T-helper 1 cell treated with Interleukin-12 subunit alpha and Interleukin-12 subunit beta and Interleukin-4 antibody, amounts not matched to agents 30 ng/mL and 1 ng/mL, for 36 hours (primary cell): ENCODE results near the gene SFRP2. TPM values are rescaled to one million over a fixed set of nuclear protein-coding genes. Genes with fewer than 3 reads are reported as not detected.

Source experiments
- intact Hi-C: fragments of 100-400 bp; cut with micrococcal nuclease; formaldehyde crosslinking; loops from one replicate; pipeline ENCODE4 v1.15.1; 2024
- total RNA-seq: library from RNA; stranded (reverse); gene quantifications from 2 replicates; pipeline ENCODE4 v1.2.3, GENCODE V29; 2022

The SFRP2 gene
- total RNA-seq: not detected in 2 replicates

GRCh38 chr4:153788413-153789276, at the start of gene SFRP2:
Gene SFRP2, minus strand, starts transcription at chr4:153789083. Its CDS starts 248 bp downstream, at chr4:153788835.
- intact Hi-C loops: loop anchor here (5.0 kb wide), 3 partner anchors 234 to 834 kb away; partner anchors contain the start of gene DCHS2

- intact Hi-C loops: no loop called here
Measured at GRCh38 chr4:153838564-153838963, 49.7 kb upstream of the SFRP2 start.

GRCh38 chr4:153834901-153835300, 46.0 kb upstream of the SFRP2 start:
- intact Hi-C loops: no loop called here

GRCh38 chr4:153832720-153833287, 43.9 kb upstream of the SFRP2 start:
- intact Hi-C loops: no loop called here

GRCh38 chr4:153832054-153832453, 43.2 kb upstream of the SFRP2 start:
- intact Hi-C loops: no loop called here

- intact Hi-C loops: no loop called here
Measured at GRCh38 chr4:153831245-153831644, 42.4 kb upstream of the SFRP2 start.

GRCh38 chr4:153825691-153826090, 36.8 kb upstream of the SFRP2 start:
- intact Hi-C loops: no loop called here

- intact Hi-C loops: no loop called here
Measured at GRCh38 chr4:153825126-153825525, 36.2 kb upstream of the SFRP2 start.

- intact Hi-C loops: no loop called here
Measured at GRCh38 chr4:153824501-153824900, 35.6 kb upstream of the SFRP2 start.

- intact Hi-C loops: no loop called here
Measured at GRCh38 chr4:153823483-153823882, 34.6 kb upstream of the SFRP2 start.

GRCh38 chr4:153822316-153822715, 33.4 kb upstream of the SFRP2 start:
- intact Hi-C loops: no loop called here

- intact Hi-C loops: loop anchor here (10.0 kb wide), 1 partner anchor 137 kb away; no protein-coding TSS in a partner anchor
Measured at GRCh38 chr4:153817466-153817865, 28.6 kb upstream of the SFRP2 start.

- intact Hi-C loops: loop anchor here (10.0 kb wide), 1 partner anchor 138 kb away; no protein-coding TSS in a partner anchor
Measured at GRCh38 chr4:153816542-153816941, 27.7 kb upstream of the SFRP2 start.

GRCh38 chr4:153814789-153815188, 25.9 kb upstream of the SFRP2 start:
- intact Hi-C loops: loop anchor here (10.0 kb wide), 1 partner anchor 140 kb away; no protein-coding TSS in a partner anchor

GRCh38 chr4:153809916-153810810, 21.3 kb upstream of the SFRP2 start:
- intact Hi-C loops: loop anchor here (10.0 kb wide), 1 partner anchor 145 kb away; no protein-coding TSS in a partner anchor

GRCh38 chr4:153809307-153809706, 20.4 kb upstream of the SFRP2 start:
- intact Hi-C loops: no loop called here

- intact Hi-C loops: no loop called here
Measured at GRCh38 chr4:153808175-153808574, 19.3 kb upstream of the SFRP2 start.

GRCh38 chr4:153806073-153806472, 17.2 kb upstream of the SFRP2 start:
- intact Hi-C loops: no loop called here

GRCh38 chr4:153804722-153805121, 15.8 kb upstream of the SFRP2 start:
- intact Hi-C loops: no loop called here

- intact Hi-C loops: no loop called here
Measured at GRCh38 chr4:153799694-153800074, 10.8 kb upstream of the SFRP2 start.

GRCh38 chr4:153798901-153799693, 10.2 kb upstream of the SFRP2 start:
- intact Hi-C loops: no loop called here
